22Rv1 (cell line): ENCODE data around the gene SLC6A19.

Experiments used
- CTCF ChIP-seq: fragments of 450-650 bp; IDR thresholded peaks from 2 replicates; pipeline ENCODE4 v1.5.1; 2017; ENCODE audit warnings: mild to moderate bottlenecking
- ZFX ChIP-seq: fragments of 450-650 bp; IDR thresholded peaks from 2 replicates; pipeline ENCODE4 v1.6.1; 2017; ENCODE audit warnings: antibody characterized with exemption, borderline replicate concordance

GRCh38 chr5:1239505-1240251 lies 38.3 kb downstream of the SLC6A19 start:
- TF ChIP-seq CTCF (no peak), ZFX (no peak)
